Tibial nerve (tissue), 4 donors: ENCODE data around the gene ZNF554. TPM values are rescaled to one million over a fixed set of nuclear protein-coding genes. Genes with fewer than 3 reads are reported as not detected.
A peak's percentile ranks its signal among the peaks of the same experiment; 100 is the strongest.

Experiments used
- DNase-seq, 2 donors: peaks; one replicate each; pipeline ENCODE4 v3.0.0-alpha.2; 2019; ENCODE audit warnings: low spot score in 2 of 2
- H3K27ac ChIP-seq, 4 donors: fragments of 200-600 bp; sonication (generic) in 3 of 4; one replicate each; pipeline ENCODE4 v1.5.1; 2017 to 2019; ENCODE audit warnings: mild to moderate bottlenecking in 1 of 4
- H3K27me3 ChIP-seq, 2 donors: fragments of 200-600 bp; sonication (generic) in 1 of 2; one replicate each; pipeline versions ENCODE4 v1.5.1 to v1.6.0; 2017 to 2019
- H3K36me3 ChIP-seq, 3 donors: fragments of 200-600 bp; sonication (generic); one replicate each; pipeline ENCODE4 v1.5.1; 2018 to 2019
- H3K4me1 ChIP-seq, 4 donors: fragments of 200-600 bp; sonication (generic) in 3 of 4; one replicate each; pipeline ENCODE4 v1.5.1; 2017 to 2019
- H3K4me3 ChIP-seq, 4 donors: fragments of 200-600 bp; sonication (generic) in 3 of 4; one replicate each; pipeline ENCODE4 v1.5.1; 2017 to 2019; ENCODE audit warnings: mild to moderate bottlenecking in 1 of 4, moderate library complexity in 1 of 4
- H3K9me3 ChIP-seq, 4 donors: fragments of 200-600 bp; sonication (generic) in 3 of 4; one replicate each; pipeline ENCODE4 v1.5.1; 2017 to 2019
- CTCF ChIP-seq, 5 experiments: fragments of 200-600 bp in 3 of 5; fragments of 450-650 bp in 2 of 5; sonication (generic) in 3 of 5; IDR thresholded peaks; one replicate each; pipeline ENCODE4 v1.5.1; 2016 to 2019; ENCODE audit warnings: antibody characterized with exemption in 5 of 5, mild to moderate bottlenecking in 3 of 5, moderate library complexity in 2 of 5
- EP300 ChIP-seq, 2 donors: sonication (generic); formaldehyde crosslinking; IDR thresholded peaks; one replicate each; pipeline ENCODE4 v1.6.1; 2017; ENCODE audit warnings: antibody characterized with exemption in 2 of 2, mild to moderate bottlenecking in 1 of 2
- POLR2A ChIP-seq, 2 donors: fragments of 450-650 bp; IDR thresholded peaks; one replicate each; pipeline ENCODE4 v1.6.1; 2017; ENCODE audit warnings: antibody characterized with exemption in 2 of 2, mild to moderate bottlenecking in 2 of 2, moderate library complexity in 2 of 2
- WGBS, 2 donors: methylation state at CpG; one replicate each; pipeline ENCODE4 v1.1.5; 2018; 5-methylcytosine and 5-hydroxymethylcytosine counted together
- total RNA-seq, 4 donors: library from RNA; depleted of rRNA; stranded (reverse); fragments of >200 nt; gene quantifications; one replicate each; pipeline ENCODE4 v1.1.0, GENCODE V29; 2016

The ZNF554 gene
- total RNA-seq = 1 to 10 TPM; 4.4 to 9.0 (median 6.7) TPM

- peak; percentile 95 for DNase-seq
- Histone ChIP-seq H3K4me3 (peak within 1 kb of the TSS; percentile 54 to 76 (median 64)), H3K36me3 (peaks cover 0 to 32% (median 0%) of the 10 kb centered on the region in 3 donors), H3K9me3 (no peaks in the 10 kb centered on the region), H3K27ac (peak within 1 kb of the TSS; percentile 37 to 87 (median 75)), H3K27me3 (no peaks in the 10 kb centered on the region), H3K4me1 (peaks cover 0 to 19% (median 5%) of the 10 kb centered on the region in 4 donors)
- TF ChIP-seq POLR2A (IDR thresholded peaks at IDR 0.05) (peak in 1 of 2 donors; percentile 27), CTCF (IDR thresholded peaks at IDR 0.05) (peak; percentile 89 to 99 (median 97)), EP300 (IDR thresholded peaks at IDR 0.05) (peak; percentile 63 to 69)
- 1% methylated on average over 41 to 48 of the region's 64 CpGs for WGBS, 2 donors
These were observed at the start of gene ZNF554 for GRCh38 chr19:2819540-2820111. Gene ZNF554 (plus strand): TSS chr19:2819868. CDS start chr19:2820072, 204 bp downstream.

- Histone ChIP-seq H3K27ac (peak overlapping the region in 2 of 4 donors; percentile 28 to 55), H3K36me3 (peaks cover 4 to 48% (median 5%) of the 10 kb centered on the region in 3 donors), H3K4me1 (peaks cover 0 to 52% (median 11%) of the 10 kb centered on the region in 4 donors), H3K9me3 (no peaks in the 10 kb centered on the region), H3K4me3 (no peak overlapping the region), H3K27me3 (no peaks in the 10 kb centered on the region)
- WGBS, 2 donors = 79 to 82% methylated on average over 31 to 35 of the region's 40 CpGs
- DNase-seq = no peak
- TF ChIP-seq EP300 (IDR thresholded peaks at IDR 0.05) = no peak
These were observed 49.3 kb upstream of the ZNF554 start for GRCh38 chr19:2770055-2771013.

DNA sequence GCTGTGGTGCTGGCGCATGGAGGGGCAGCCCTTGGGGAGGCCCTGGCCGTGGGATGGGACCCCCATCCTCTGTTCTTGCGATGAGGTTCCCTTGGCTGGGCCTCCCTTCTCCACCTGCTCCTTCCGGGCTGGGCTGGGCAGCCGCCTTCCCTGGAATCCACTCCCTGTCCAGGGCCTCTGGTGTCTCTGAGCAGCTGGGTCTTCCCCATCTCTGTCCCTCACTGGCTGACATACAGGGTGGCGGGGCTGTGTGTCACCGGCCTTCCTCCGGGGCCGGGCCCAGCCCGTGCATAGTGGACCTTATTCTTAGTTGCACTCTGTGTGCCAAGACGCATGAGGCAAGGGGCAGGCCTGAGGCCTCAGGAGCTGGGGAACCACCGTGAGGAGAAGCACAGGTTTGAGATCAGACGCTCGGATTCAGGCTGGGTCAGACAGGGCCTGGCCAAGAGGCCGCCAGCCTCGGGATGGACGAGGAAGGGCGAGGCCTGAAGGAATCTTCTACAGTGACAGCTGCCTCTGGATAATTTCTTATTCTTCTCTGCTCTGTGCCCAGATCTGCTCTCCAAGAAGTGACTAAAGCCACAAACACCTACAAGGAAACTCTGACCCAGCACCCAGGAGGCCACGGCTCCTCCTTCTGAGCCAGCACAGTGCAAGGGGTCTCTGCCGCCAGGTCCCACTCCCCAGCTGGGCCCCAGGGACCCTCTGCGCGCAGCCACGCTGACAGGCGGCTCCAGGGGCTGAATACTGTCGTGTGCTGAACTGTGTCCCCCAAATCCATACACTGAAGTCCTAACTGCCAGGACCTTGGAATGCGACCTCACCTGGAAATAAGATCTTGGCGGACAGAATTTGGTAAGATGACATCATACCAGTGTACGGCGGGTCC lies 47.6 kb upstream of the ZNF554 start:
- Histone ChIP-seq H3K4me3 (no peak overlapping the region), H3K36me3 (peaks cover 0 to 31% (median under 1%) of the 10 kb centered on the region in 3 donors), H3K27me3 (no peaks in the 10 kb centered on the region), H3K9me3 (no peaks in the 10 kb centered on the region), H3K4me1 (peaks cover 0 to 69% (median 17%) of the 10 kb centered on the region in 4 donors), H3K27ac (peak overlapping the region in 1 of 4 donors; percentile 2)
- WGBS, 2 donors = 82 to 83% methylated on average over 25 to 29 of the region's 29 CpGs
- DNase-seq = no peak
- TF ChIP-seq CTCF (IDR thresholded peaks at IDR 0.05) (no peak), POLR2A (IDR thresholded peaks at IDR 0.05) (no peak), EP300 (IDR thresholded peaks at IDR 0.05) (no peak)

DNA sequence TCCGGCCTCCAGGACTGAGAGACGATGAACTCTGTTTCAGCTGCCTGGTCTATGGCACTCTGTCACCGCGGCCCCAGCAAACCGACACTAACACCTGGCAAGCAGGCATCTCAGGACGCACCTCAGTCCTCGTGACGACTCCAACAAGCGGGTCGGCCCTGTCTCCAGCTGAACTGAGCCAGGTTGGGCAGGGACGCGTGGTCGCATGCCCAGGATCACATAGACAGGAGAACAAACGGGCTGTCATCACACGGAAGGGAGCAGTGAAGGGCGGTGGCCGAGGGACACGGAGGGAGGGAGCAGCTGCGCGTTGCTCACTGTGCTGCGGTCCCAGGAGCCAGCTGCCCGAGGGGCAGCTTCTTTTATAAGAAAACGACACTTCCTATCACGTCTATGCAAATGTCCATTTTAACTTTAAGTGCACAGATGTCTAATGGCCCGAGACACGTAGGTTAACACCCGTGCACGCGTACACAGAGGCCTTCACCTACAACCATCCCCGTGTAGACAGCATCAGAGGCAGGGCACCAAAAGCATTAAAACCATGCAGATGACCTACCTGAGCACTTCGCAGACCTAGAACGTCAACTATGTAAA lies 45.5 kb upstream of the ZNF554 start:
- no peak for DNase-seq
- Histone ChIP-seq H3K27ac (peak overlapping the region in 3 of 4 donors; percentile 75 to 92 (median 89)), H3K36me3 (peaks cover 0 to 26% (median 0%) of the 10 kb centered on the region in 3 donors), H3K9me3 (no peaks in the 10 kb centered on the region), H3K4me1 (peaks cover 0 to 82% (median 22%) of the 10 kb centered on the region in 4 donors), H3K4me3 (no peak overlapping the region), H3K27me3 (no peaks in the 10 kb centered on the region)
- 87 to 90% methylated on average over 31 to 32 of the region's 32 CpGs for WGBS, 2 donors
- TF ChIP-seq POLR2A (IDR thresholded peaks at IDR 0.05) (no peak), CTCF (IDR thresholded peaks at IDR 0.05) (no peak), EP300 (IDR thresholded peaks at IDR 0.05) (no peak)
